ENCODE results near the gene GYG1.

The GYG1 gene

GRCh38 chr3:149016242-149016641 is 24.9 kb downstream of the GYG1 start:
- H3K4me3 ChIP-seq (ENCODE audit: low read length in 2 of 2), result no peak overlapping the region
- H3K27ac ChIP-seq (ENCODE audit: low read depth in 2 of 2, low read length in 2 of 2), result no peak overlapping the region
- H3K36me3 ChIP-seq (ENCODE audit: control insufficient read depth in 2 of 2, insufficient read depth in 2 of 2, low read length in 2 of 2), result peaks cover 14 to 28% of the 10 kb centered on the region in 2 donors
- no peaks in the 10 kb centered on the region for H3K27me3 ChIP-seq (ENCODE audit: control insufficient read depth in 2 of 2, insufficient read depth in 2 of 2, low read length in 2 of 2)
- no peaks in the 10 kb centered on the region for H3K9me3 ChIP-seq (ENCODE audit: control insufficient read depth in 2 of 2, low read length in 2 of 2)
- H3K4me1 ChIP-seq (ENCODE audit: control insufficient read depth in 2 of 2, insufficient read depth in 2 of 2, low read length in 2 of 2), result no peaks in the 10 kb centered on the region
- H3K9ac ChIP-seq (ENCODE audit: low read depth in 1 of 2, low read length in 2 of 2), result no peak overlapping the region

- Histone ChIP-seq H3K4me1 (ENCODE audit: control insufficient read depth in 2 of 2, insufficient read depth in 2 of 2, low read length in 2 of 2) (no peaks in the 10 kb centered on the region), H3K9ac (ENCODE audit: low read depth in 1 of 2, low read length in 2 of 2) (no peak overlapping the region), H3K4me3 (ENCODE audit: low read length in 2 of 2) (no peak overlapping the region), H3K27ac (ENCODE audit: low read depth in 2 of 2, low read length in 2 of 2) (no peak overlapping the region), H3K9me3 (ENCODE audit: control insufficient read depth in 2 of 2, low read length in 2 of 2) (no peaks in the 10 kb centered on the region), H3K36me3 (ENCODE audit: control insufficient read depth in 2 of 2, insufficient read depth in 2 of 2, low read length in 2 of 2) (peaks cover 11 to 29% of the 10 kb centered on the region in 2 donors), H3K27me3 (ENCODE audit: control insufficient read depth in 2 of 2, insufficient read depth in 2 of 2, low read length in 2 of 2) (no peaks in the 10 kb centered on the region)
Measured at GRCh38 chr3:149016669-149017541, 25.6 kb downstream of the GYG1 start.

- H3K4me1 ChIP-seq (ENCODE audit: control insufficient read depth in 2 of 2, insufficient read depth in 2 of 2, low read length in 2 of 2), result no peaks in the 10 kb centered on the region
- H3K4me3 ChIP-seq (ENCODE audit: low read length in 2 of 2), result no peak overlapping the region
- H3K36me3 ChIP-seq (ENCODE audit: control insufficient read depth in 2 of 2, insufficient read depth in 2 of 2, low read length in 2 of 2), result peaks cover 10 to 29% of the 10 kb centered on the region in 2 donors
- no peaks in the 10 kb centered on the region for H3K27me3 ChIP-seq (ENCODE audit: control insufficient read depth in 2 of 2, insufficient read depth in 2 of 2, low read length in 2 of 2)
- no peak overlapping the region for H3K27ac ChIP-seq (ENCODE audit: low read depth in 2 of 2, low read length in 2 of 2)
- no peaks in the 10 kb centered on the region for H3K9me3 ChIP-seq (ENCODE audit: control insufficient read depth in 2 of 2, low read length in 2 of 2)
- no peak overlapping the region for H3K9ac ChIP-seq (ENCODE audit: low read depth in 1 of 2, low read length in 2 of 2)
Measured at GRCh38 chr3:149018247-149018646, 26.9 kb downstream of the GYG1 start.

- Histone ChIP-seq H3K9ac (ENCODE audit: low read depth in 1 of 2, low read length in 2 of 2) (no peak overlapping the region), H3K27ac (ENCODE audit: low read depth in 2 of 2, low read length in 2 of 2) (no peak overlapping the region), H3K4me3 (ENCODE audit: low read length in 2 of 2) (no peak overlapping the region), H3K9me3 (ENCODE audit: control insufficient read depth in 2 of 2, low read length in 2 of 2) (no peaks in the 10 kb centered on the region), H3K36me3 (ENCODE audit: control insufficient read depth in 2 of 2, insufficient read depth in 2 of 2, low read length in 2 of 2) (peaks cover 21 to 36% of the 10 kb centered on the region in 2 donors), H3K27me3 (ENCODE audit: control insufficient read depth in 2 of 2, insufficient read depth in 2 of 2, low read length in 2 of 2) (no peaks in the 10 kb centered on the region), H3K4me1 (ENCODE audit: control insufficient read depth in 2 of 2, insufficient read depth in 2 of 2, low read length in 2 of 2) (no peaks in the 10 kb centered on the region)
Measured at GRCh38 chr3:149019580-149019979, 28.2 kb downstream of the GYG1 start.

GRCh38 chr3:149020196-149020838 is 29.0 kb downstream of the GYG1 start:
- Histone ChIP-seq H3K4me3 (ENCODE audit: low read length in 2 of 2) (no peak overlapping the region), H3K9ac (ENCODE audit: low read depth in 1 of 2, low read length in 2 of 2) (no peak overlapping the region), H3K27ac (ENCODE audit: low read depth in 2 of 2, low read length in 2 of 2) (no peak overlapping the region), H3K4me1 (ENCODE audit: control insufficient read depth in 2 of 2, insufficient read depth in 2 of 2, low read length in 2 of 2) (no peaks in the 10 kb centered on the region), H3K27me3 (ENCODE audit: control insufficient read depth in 2 of 2, insufficient read depth in 2 of 2, low read length in 2 of 2) (no peaks in the 10 kb centered on the region), H3K36me3 (ENCODE audit: control insufficient read depth in 2 of 2, insufficient read depth in 2 of 2, low read length in 2 of 2) (peaks cover 28 to 42% of the 10 kb centered on the region in 2 donors), H3K9me3 (ENCODE audit: control insufficient read depth in 2 of 2, low read length in 2 of 2) (no peaks in the 10 kb centered on the region)

GRCh38 chr3:149020839-149021252 is 29.5 kb downstream of the GYG1 start:
- Histone ChIP-seq H3K9ac (ENCODE audit: low read depth in 1 of 2, low read length in 2 of 2) (no peak overlapping the region), H3K27me3 (ENCODE audit: control insufficient read depth in 2 of 2, insufficient read depth in 2 of 2, low read length in 2 of 2) (no peaks in the 10 kb centered on the region), H3K4me1 (ENCODE audit: control insufficient read depth in 2 of 2, insufficient read depth in 2 of 2, low read length in 2 of 2) (no peaks in the 10 kb centered on the region), H3K27ac (ENCODE audit: low read depth in 2 of 2, low read length in 2 of 2) (no peak overlapping the region), H3K4me3 (ENCODE audit: low read length in 2 of 2) (no peak overlapping the region), H3K36me3 (ENCODE audit: control insufficient read depth in 2 of 2, insufficient read depth in 2 of 2, low read length in 2 of 2) (peaks cover 28 to 46% of the 10 kb centered on the region in 2 donors), H3K9me3 (ENCODE audit: control insufficient read depth in 2 of 2, low read length in 2 of 2) (no peaks in the 10 kb centered on the region)

GRCh38 chr3:149021830-149022229 is 30.5 kb downstream of the GYG1 start:
- no peak overlapping the region for H3K9ac ChIP-seq (ENCODE audit: low read depth in 1 of 2, low read length in 2 of 2)
- no peaks in the 10 kb centered on the region for H3K9me3 ChIP-seq (ENCODE audit: control insufficient read depth in 2 of 2, low read length in 2 of 2)
- H3K27me3 ChIP-seq (ENCODE audit: control insufficient read depth in 2 of 2, insufficient read depth in 2 of 2, low read length in 2 of 2), result no peaks in the 10 kb centered on the region
- no peak overlapping the region for H3K27ac ChIP-seq (ENCODE audit: low read depth in 2 of 2, low read length in 2 of 2)
- no peaks in the 10 kb centered on the region for H3K4me1 ChIP-seq (ENCODE audit: control insufficient read depth in 2 of 2, insufficient read depth in 2 of 2, low read length in 2 of 2)
- H3K36me3 ChIP-seq (ENCODE audit: control insufficient read depth in 2 of 2, insufficient read depth in 2 of 2, low read length in 2 of 2), result peaks cover 32 to 51% of the 10 kb centered on the region in 2 donors
- no peak overlapping the region for H3K4me3 ChIP-seq (ENCODE audit: low read length in 2 of 2)

GRCh38 chr3:149023951-149024350 is 32.6 kb downstream of the GYG1 start:
- Histone ChIP-seq H3K27me3 (ENCODE audit: control insufficient read depth in 2 of 2, insufficient read depth in 2 of 2, low read length in 2 of 2) (no peaks in the 10 kb centered on the region), H3K36me3 (ENCODE audit: control insufficient read depth in 2 of 2, insufficient read depth in 2 of 2, low read length in 2 of 2) (peaks cover 36 to 61% of the 10 kb centered on the region in 2 donors), H3K27ac (ENCODE audit: low read depth in 2 of 2, low read length in 2 of 2) (no peak overlapping the region), H3K4me1 (ENCODE audit: control insufficient read depth in 2 of 2, insufficient read depth in 2 of 2, low read length in 2 of 2) (no peaks in the 10 kb centered on the region), H3K4me3 (ENCODE audit: low read length in 2 of 2) (no peak overlapping the region), H3K9ac (ENCODE audit: low read depth in 1 of 2, low read length in 2 of 2) (no peak overlapping the region), H3K9me3 (ENCODE audit: control insufficient read depth in 2 of 2, low read length in 2 of 2) (no peaks in the 10 kb centered on the region)

- Histone ChIP-seq H3K27me3 (ENCODE audit: control insufficient read depth in 2 of 2, insufficient read depth in 2 of 2, low read length in 2 of 2) (no peaks in the 10 kb centered on the region), H3K4me1 (ENCODE audit: control insufficient read depth in 2 of 2, insufficient read depth in 2 of 2, low read length in 2 of 2) (no peaks in the 10 kb centered on the region), H3K27ac (ENCODE audit: low read depth in 2 of 2, low read length in 2 of 2) (no peak overlapping the region), H3K9ac (ENCODE audit: low read depth in 1 of 2, low read length in 2 of 2) (no peak overlapping the region), H3K4me3 (ENCODE audit: low read length in 2 of 2) (no peak overlapping the region), H3K9me3 (ENCODE audit: control insufficient read depth in 2 of 2, low read length in 2 of 2) (no peaks in the 10 kb centered on the region), H3K36me3 (ENCODE audit: control insufficient read depth in 2 of 2, insufficient read depth in 2 of 2, low read length in 2 of 2) (peaks cover 38 to 50% of the 10 kb centered on the region in 2 donors)
Measured at GRCh38 chr3:149026718-149027117, 35.4 kb downstream of the GYG1 start.

GRCh38 chr3:149031096-149031495 is 39.8 kb downstream of the GYG1 start:
- no peaks in the 10 kb centered on the region for H3K9me3 ChIP-seq (ENCODE audit: control insufficient read depth in 2 of 2, low read length in 2 of 2)
- no peak overlapping the region for H3K4me3 ChIP-seq (ENCODE audit: low read length in 2 of 2)
- no peak overlapping the region for H3K9ac ChIP-seq (ENCODE audit: low read depth in 1 of 2, low read length in 2 of 2)
- H3K27ac ChIP-seq (ENCODE audit: low read depth in 2 of 2, low read length in 2 of 2), result no peak overlapping the region
- peaks cover 16 to 21% of the 10 kb centered on the region in 2 donors for H3K36me3 ChIP-seq (ENCODE audit: control insufficient read depth in 2 of 2, insufficient read depth in 2 of 2, low read length in 2 of 2)
- H3K4me1 ChIP-seq (ENCODE audit: control insufficient read depth in 2 of 2, insufficient read depth in 2 of 2, low read length in 2 of 2), result no peaks in the 10 kb centered on the region
- H3K27me3 ChIP-seq (ENCODE audit: control insufficient read depth in 2 of 2, insufficient read depth in 2 of 2, low read length in 2 of 2), result no peaks in the 10 kb centered on the region
